HL-60/S4 (cell line): Measurements from ENCODE around the gene TTYH2.

Experiments used
- in situ Hi-C: fragments of 300-500 bp; cut with MboI; formaldehyde crosslinking; loops from 2 replicates; pipeline ENCODE4 v1.14.3; 2022; ENCODE audit warnings: low sequenced_read_pairs

TTYH2 gene, protein sequence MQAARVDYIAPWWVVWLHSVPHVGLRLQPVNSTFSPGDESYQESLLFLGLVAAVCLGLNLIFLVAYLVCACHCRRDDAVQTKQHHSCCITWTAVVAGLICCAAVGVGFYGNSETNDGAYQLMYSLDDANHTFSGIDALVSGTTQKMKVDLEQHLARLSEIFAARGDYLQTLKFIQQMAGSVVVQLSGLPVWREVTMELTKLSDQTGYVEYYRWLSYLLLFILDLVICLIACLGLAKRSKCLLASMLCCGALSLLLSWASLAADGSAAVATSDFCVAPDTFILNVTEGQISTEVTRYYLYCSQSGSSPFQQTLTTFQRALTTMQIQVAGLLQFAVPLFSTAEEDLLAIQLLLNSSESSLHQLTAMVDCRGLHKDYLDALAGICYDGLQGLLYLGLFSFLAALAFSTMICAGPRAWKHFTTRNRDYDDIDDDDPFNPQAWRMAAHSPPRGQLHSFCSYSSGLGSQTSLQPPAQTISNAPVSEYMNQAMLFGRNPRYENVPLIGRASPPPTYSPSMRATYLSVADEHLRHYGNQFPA

DNA sequence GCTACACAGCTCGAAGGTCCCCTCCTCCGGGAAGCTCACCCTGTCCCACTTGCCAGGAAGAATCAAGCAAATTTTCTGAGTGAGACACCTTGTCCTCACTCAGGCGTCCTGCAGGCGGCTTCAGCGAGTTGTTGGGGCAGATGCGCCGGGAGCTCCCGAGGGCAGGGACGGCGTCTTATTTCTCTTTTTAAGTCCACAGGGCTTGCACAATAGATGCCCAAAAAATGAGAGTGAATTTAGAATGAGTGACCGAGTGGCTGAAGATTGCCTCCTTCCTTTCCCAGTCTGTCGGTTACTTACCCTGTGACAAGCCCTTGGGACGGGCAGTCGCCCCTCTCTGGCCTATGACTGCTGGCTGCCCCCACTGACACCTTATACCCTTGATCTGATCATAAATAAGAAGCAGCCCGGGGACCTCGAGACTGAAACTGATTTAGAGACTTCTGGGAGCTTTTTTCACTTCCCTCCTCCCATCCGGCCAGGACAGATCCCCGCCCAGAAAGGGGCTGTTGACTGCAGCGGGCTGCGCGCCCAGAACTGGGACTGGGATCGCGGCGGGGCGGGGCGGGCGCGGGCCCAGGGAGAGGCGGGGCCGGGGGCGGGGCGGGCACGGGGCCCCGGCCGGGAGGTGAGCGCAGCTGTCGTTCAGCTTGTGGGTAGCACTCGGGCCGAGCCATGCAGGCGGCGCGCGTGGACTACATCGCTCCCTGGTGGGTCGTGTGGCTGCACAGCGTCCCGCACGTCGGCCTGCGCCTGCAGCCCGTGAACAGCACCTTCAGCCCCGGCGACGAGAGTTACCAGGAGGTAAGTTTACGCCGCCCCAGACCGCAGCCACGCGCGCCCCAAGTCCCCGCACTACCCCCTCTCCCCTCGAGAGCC lies at the start of gene TTYH2:
TSS of gene TTYH2 (plus strand) at position 659 of the 879 bp plus-strand sequence. CDS start at position 676, 17 bp downstream.
- in situ Hi-C loops, result loop anchor here (10.0 kb wide), 1 partner anchor 142 kb away; no protein-coding TSS in a partner anchor

DNA sequence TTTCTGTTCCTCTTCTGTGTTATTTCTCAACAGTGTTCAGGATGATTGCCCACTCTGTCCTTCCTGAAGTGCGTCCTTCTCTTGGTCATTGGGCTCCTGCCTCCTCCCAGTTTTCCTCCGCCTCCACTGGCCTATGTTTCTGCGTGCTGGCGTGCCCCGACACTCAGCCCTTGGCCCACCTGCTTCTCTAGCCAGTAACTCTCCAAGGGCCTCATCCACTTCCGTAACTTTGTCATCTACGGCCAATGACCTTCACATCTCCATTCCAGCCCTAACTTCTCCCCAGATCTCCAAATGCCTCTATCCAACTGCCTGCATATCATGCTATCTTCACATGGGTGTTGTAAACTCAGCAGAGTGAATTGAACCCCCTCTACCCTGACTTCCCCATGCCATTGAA lies 49.5 kb upstream of the TTYH2 start:
- in situ Hi-C loops, result no loop called here

DNA sequence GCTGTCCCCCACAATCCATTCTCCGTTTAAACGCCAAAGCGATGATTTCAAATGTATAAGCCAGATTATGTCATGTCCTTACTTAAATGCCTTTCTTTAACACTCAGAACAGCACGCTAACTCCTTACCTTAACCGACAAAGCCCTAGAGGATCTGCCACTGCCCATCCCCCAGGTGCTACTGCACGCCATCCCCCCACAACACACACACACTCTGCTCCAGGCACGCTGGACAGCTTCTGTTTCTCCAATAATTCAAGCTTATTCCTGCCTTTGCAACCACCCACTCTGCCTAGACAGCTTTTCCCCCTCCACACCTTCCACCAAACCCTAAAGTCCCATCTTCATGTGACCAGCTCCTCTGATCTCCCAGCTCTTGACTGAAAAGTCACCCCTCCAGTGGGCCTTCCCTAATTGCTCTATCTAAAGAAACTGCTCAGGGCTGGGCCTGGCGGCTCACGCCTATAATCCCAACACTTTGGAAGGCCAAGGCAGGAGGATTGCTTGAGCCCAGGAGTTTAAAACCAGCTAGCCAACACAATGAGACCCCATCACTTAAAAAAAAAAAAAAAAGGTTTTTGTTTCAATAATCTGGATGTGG lies 48.8 kb upstream of the TTYH2 start:
- in situ Hi-C loops, result no loop called here

DNA sequence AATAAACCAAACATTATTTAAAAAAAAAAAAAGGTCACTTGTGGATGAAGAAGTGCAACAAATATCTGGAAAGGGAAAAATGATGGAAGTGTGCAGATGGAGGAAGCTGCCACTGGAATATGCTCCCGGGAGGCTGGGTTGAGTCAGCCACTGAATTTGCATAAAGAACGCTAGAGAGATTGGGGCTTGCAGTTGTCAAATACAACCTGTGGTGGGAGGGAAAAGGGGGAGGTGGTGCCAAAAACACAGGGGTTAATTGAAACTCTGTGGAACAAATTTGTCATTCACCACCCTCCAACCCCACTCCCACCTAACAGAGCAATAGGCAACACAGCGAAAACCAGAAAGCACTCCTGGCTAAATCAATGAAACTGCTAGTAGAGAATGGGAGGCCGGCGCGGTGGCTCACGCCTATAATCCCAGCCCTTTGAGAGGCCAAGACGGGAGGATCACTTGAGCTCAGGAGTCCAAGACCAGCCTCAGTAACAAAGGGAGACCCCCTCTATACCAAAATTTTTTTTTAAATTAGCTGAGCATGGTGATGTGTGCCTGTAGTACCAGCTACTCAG lies 47.5 kb upstream of the TTYH2 start:
- in situ Hi-C loops, result no loop called here

DNA sequence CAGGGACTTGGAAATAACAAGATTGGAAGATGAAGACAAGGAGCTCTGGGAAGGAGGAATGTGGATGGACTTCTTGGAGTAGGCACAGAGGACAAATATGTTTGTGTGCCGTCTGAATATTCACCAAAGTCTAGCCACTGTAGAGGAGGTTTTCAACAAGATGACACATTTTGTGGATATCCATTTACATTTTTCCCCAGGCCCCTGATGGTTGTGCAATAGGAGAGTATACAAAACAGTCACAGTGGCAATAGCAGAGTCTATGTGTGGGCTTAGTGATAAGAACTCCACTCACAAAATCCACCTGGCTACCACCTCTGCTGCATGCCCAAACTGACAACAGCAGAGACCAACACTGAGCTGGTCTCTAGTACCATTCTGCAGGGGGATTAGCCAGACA lies 42.4 kb upstream of the TTYH2 start:
- in situ Hi-C loops, result no loop called here

DNA sequence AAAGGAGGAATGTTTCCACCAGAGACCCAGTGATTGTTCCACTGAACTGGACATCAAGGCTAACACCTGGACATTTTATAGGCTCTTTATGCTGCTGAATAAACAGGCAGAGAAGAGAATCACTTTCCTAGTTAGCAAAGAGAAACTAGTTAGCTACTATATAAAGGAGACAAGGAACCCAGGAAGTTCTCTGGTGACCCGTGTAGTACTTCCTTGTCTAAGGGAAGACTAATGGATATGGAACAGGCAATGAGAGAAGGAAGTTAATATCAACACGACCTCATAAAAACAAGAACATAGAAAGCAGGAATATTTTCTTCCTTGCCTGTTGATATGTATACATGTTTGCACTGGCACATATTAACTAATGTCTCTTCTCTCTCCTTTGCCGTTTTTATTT lies 40.7 kb upstream of the TTYH2 start:
- in situ Hi-C loops, result no loop called here

DNA sequence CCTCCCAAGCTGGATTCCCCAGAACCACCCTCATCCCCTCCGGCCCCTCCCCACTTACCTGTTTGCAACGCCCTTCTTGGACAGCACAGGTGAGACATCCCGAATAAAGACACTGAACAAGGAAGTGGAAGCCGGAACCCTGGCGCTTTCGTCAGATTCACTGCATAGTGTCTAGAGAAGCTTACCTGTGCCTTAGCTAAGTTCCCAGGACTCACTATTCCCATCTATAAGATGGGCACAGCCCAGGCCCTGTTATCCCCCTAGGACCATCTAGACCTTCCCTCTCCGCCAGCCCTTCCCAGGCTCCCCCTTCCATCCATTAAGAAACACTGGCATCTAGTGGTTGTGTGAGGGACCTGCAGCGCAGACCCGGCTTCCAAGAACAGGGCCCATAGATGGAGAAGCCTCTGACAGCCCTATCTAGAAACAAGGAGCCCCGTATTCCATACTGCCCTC lies 36.8 kb upstream of the TTYH2 start:
- in situ Hi-C loops, result loop anchor here (25.0 kb wide), 1 partner anchor 914 kb away; the partner anchor contains the start of gene CPSF4L

DNA sequence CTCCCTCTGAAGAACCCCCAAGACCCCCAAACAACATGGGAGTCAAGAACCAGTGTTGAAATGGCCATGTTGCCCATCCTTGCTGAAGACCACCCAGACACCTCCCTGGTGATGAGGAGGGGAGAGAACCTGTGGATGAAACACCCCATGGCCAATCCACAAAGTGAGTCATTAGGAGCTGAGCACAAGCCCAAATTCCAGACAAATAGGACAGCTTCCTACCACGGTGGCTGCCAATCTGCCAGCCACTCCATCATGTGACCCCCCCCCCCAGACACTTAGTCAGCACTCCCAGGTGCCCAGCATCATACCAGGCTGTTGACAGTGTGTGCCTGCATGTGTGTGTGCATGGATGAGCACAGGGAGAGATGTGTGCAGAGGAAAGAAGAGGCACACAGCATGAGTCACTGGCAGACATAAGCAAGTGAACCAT lies 36.3 kb upstream of the TTYH2 start:
- in situ Hi-C loops, result loop anchor here (25.0 kb wide), 1 partner anchor 915 kb away; the partner anchor contains the start of gene CPSF4L

DNA sequence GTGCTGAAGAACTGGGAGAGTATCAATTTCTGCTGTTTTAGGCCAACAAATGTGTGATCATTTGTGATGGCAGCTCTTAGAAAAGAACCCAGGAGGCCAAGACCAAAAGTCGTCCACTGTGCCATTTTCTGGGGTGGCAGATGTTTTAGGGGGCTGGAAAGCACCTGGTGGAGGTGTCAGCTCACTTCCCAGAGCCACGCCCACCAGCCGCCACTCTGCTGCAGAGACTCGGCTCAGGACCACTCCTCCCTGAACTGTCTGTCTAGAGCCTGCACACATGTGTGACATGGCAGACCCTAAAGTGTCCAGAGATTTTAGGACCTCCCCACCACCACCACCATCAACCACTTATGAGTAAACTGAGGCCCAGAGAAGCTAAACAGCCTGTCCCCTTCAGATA lies 33.8 kb upstream of the TTYH2 start:
- in situ Hi-C loops, result loop anchor here (25.0 kb wide), 1 partner anchor 917 kb away; the partner anchor contains the start of gene CPSF4L

DNA sequence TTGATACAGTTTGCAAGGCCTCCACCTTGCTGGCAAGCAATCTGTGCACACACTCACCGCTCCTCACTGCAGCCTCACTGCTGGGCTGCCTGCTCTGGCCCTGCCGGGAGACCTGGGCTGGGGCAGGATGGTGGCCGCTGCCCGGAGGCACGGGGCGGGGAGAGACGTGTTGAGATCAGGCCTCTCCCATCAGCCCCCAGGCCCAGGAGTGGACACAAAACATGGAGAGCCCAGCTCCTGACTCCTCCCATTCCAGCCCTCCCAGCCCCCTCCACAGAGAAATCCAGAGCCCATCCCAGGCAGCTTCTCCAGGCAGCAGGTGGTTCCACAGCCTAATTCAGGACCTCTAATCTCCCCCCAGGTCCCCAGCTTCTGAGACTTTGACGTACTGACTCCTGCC lies 33.0 kb upstream of the TTYH2 start:
- in situ Hi-C loops, result loop anchor here (25.0 kb wide), 1 partner anchor 918 kb away; the partner anchor contains the start of gene CPSF4L

DNA sequence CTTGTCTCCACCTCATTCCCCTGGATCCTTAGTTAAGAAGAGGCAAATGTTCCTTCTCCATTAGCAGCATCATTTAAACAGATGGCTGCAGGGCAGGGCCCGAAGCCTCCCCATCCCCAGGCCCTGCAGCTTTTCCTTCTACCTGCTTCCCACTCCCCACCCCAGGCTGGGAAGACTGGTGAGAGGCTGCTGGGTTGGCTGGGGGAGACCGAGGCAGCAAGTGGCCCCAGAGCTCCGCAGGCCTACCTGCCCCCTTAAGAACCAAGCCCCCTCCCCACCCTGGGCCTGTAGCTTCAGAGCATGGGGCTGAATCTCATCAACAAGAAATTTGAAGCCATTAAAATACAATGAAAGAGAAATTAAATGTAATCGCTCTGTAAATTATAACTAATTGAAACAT lies 32.0 kb upstream of the TTYH2 start:
- in situ Hi-C loops, result loop anchor here (25.0 kb wide), 1 partner anchor 919 kb away; the partner anchor contains the start of gene CPSF4L

DNA sequence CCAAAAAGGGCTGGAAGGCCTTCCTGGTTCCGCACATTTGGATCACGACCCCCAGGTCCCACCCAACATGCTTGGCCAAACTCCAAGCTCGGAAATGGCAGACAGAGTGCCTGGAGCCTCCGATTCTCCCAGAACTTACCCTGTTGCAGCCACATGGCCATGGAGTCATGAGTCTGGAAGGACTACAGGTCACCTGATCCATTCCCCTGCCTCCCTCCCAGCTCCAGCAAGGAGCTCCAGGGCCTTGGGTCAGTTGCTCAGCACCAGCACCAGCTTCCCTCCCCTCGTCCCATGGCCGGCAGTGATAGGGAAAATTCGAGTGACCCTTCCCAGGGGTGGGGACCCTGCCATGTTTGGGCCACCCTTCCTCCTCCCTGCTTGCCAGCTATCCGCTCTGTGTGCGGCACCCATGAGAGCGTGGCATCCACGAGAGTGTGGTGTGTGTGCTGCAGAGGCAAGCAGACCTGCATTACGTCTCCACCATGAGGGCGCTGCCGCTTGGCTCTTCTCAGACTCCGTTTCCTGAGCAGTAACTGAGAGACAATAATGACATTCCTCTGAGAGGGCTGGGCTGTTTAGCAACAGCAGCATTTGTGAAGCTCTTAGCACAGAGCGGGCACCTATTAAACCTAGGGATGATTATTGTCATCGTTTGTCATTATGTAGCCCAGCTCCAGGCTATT lies 31.2 kb upstream of the TTYH2 start:
- in situ Hi-C loops, result loop anchor here (25.0 kb wide), 1 partner anchor 920 kb away; the partner anchor contains the start of gene CPSF4L

DNA sequence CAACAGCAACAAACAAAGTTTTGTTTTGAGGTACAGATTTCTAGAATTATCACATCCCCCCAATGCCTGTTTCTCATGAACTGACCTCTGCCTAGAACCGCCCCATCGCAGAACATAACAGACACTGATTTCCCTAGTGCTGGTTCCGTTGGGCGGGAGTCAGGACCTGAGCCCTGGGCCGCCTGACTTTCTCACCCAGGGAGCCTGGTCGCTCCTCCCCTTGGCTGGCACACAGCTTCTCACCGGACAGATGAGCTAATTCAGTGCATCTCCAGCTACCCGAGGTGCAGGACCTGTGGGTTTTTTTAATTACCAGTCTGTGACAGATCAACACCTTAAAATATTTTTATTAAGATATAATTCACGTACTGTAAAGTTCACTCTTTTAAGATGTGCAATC lies 30.0 kb upstream of the TTYH2 start:
- in situ Hi-C loops, result loop anchor here (25.0 kb wide), 1 partner anchor 921 kb away; the partner anchor contains the start of gene CPSF4L

DNA sequence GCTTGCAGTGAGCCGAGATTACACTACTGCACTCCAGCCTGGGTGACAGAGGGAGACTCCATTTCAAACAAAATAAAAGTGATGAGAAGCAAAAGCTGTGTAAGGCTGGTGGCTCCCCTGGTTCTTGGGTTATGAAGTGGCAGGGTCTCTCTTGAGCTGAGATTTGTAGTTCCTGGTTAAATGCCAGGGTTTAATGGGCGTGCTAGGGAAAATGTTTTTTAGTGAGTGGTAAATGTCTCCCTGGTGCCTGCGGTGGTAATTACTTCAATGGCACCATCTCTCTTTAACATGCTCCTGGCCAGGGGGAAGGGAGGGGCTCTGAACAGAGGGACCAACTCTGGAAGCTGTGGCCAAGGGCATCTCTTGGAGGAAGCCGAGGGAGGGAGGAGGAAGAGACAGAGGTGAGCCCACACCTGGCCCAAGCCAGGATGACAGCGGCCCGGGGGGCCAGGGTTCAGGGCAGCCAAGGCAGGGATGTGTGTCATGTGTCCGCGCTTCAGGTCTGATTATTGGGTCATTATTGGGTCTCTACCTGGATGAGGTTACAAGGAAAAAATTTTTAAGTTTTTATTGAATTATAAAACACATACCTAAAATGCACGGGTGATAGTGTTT lies 27.7 kb upstream of the TTYH2 start:
- in situ Hi-C loops, result loop anchor here (25.0 kb wide), 1 partner anchor 923 kb away; the partner anchor contains the start of gene CPSF4L

DNA sequence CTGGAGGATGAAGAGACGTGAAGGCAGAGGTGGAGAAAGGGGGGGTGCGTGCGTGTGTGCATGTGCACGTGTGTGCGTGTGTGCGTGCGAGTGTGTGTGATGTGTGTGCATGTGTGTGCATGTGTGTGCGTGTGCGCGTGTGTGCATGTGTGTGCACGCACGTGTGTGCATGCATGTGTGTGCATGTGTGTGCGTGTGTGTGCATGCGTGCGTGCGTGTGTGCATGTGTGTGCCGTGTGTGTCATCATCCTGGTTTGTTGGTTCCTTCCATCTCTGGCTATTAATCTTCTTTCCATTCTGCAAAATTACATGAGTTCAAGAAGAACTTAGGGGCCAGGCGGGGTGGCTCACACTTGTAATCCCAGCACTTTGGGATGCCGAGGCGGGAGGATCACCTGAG lies 26.9 kb upstream of the TTYH2 start:
- in situ Hi-C loops, result loop anchor here (25.0 kb wide), 1 partner anchor 924 kb away; the partner anchor contains the start of gene CPSF4L

DNA sequence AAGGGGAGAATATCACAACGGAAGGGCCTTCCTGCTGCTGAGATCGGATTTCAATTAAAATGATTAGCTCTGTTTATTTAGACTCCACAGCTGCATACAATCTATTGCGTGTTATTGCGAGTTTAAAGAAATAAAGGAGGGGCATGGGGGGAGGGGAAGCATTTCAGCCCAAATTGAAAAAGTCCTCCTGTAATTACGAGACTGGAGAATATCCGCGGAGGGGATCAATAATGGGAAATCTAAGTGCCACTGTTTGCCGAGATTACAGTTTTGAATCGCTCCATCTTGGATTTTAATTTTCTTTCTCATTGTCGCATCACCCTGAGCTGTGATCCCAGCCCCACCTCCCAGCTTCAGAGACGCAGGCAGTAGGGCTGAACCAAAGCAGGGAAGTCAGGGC lies 25.6 kb upstream of the TTYH2 start:
- in situ Hi-C loops, result loop anchor here (25.0 kb wide), 1 partner anchor 925 kb away; the partner anchor contains the start of gene CPSF4L

DNA sequence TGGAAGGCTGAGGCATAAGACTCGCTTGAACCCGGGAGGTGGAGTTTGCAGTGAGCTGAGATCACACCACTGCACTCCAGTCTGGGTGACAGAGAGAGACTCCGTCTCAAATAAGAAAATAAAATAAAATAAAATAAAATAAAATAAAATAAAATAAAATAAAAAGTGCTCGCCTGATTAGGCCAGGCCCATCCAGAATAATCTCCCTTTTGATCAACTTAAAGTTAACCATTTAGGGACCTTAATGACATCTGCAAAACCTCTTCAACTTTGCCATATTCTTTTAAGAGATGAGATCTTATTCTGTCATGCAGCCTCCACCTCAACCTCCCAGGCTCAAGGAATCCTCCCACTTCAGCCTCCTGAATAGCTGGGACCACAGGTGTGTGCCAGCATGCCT lies 24.7 kb upstream of the TTYH2 start:
- in situ Hi-C loops, result loop anchor here (25.0 kb wide), 1 partner anchor 926 kb away; the partner anchor contains the start of gene CPSF4L

DNA sequence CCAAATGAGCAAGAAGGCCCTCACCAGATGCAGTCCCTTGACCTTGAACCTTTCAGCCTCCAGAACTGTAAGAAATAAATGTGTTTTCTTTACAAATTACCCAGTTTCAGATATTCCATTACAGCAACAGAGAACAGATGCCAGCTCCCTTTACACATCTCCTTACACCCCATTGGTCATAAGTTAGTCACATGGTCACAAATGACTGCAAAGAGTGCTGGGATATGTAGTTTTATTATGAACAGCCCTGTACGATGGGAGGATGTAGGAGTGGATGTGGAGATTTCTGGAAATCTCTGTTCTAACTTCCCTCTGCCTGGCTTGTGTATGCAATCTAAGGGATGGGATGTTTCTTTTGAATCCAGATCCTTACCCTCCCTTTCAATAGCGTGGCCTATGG lies 23.2 kb upstream of the TTYH2 start:
- in situ Hi-C loops, result loop anchor here (25.0 kb wide), 1 partner anchor 928 kb away; the partner anchor contains the start of gene CPSF4L
